Activated T-helper 1 cell treated with Interleukin-2 at 50 U/mL for 16 hours (primary cell): ENCODE measurements around the gene ZNF555.
"Not testable (repeated sequence)": the region's sequence is repeated elsewhere in the genome, so short reads cannot be mapped to it uniquely, and the experiment has no call there.

Experiments used
- DNase-seq: peaks from one replicate; pipeline ENCODE4 v3.0.0-alpha.2; 2020; ENCODE audit warnings: low read depth

The ZNF555 gene

GRCh38 chr19:2807379-2808128 is 33.7 kb upstream of the ZNF555 start:
- no peak for DNase-seq

- DNase-seq = no peak
Measured at GRCh38 chr19:2808129-2808941, 32.9 kb upstream of the ZNF555 start.

GRCh38 chr19:2809387-2810140 is 31.7 kb upstream of the ZNF555 start:
- DNase-seq = no peak

- no peak for DNase-seq
Measured at GRCh38 chr19:2810141-2811091, 30.9 kb upstream of the ZNF555 start.

- DNase-seq = no peak
Measured at GRCh38 chr19:2811221-2811722, 30.0 kb upstream of the ZNF555 start.

GRCh38 chr19:2811735-2812413 is 29.4 kb upstream of the ZNF555 start:
- DNase-seq = no peak

GRCh38 chr19:2812414-2813234 is 28.7 kb upstream of the ZNF555 start:
- DNase-seq = no peak

GRCh38 chr19:2813235-2814160 is 27.8 kb upstream of the ZNF555 start:
- DNase-seq = no peak

GRCh38 chr19:2814426-2814825 is 26.8 kb upstream of the ZNF555 start:
- DNase-seq = no peak

GRCh38 chr19:2815191-2815614 is 26.1 kb upstream of the ZNF555 start:
- no peak for DNase-seq

- no peak for DNase-seq
Measured at GRCh38 chr19:2815923-2816322, 25.4 kb upstream of the ZNF555 start.

- DNase-seq = no peak
Measured at GRCh38 chr19:2816641-2817040, 24.6 kb upstream of the ZNF555 start.

- not testable (repeated sequence) for DNase-seq
Measured at GRCh38 chr19:2817237-2817829, 23.9 kb upstream of the ZNF555 start.

- DNase-seq = peak; percentile 99
Measured at GRCh38 chr19:2819540-2820111, 21.6 kb upstream of the ZNF555 start, which contains the start of gene ZNF554. TSS of gene ZNF554 (plus strand) at chr19:2819868. CDS start at chr19:2820072, 204 bp downstream.

GRCh38 chr19:2820112-2820702 is 21.1 kb upstream of the ZNF555 start:
- no peak for DNase-seq

- DNase-seq = no peak
Measured at GRCh38 chr19:2822846-2823245, 18.4 kb upstream of the ZNF555 start.

- no peak for DNase-seq
Measured at GRCh38 chr19:2823646-2824045, 17.6 kb upstream of the ZNF555 start.
